Stomach (tissue), 4 donors: Measurements from ENCODE around the gene RFPL2.

Experiments
- CTCF ChIP-seq, 7 experiments: fragments of 450-650 bp in 4 of 7; fragments of 200-600 bp in 3 of 7; sonication (generic) in 3 of 7; IDR thresholded peaks; one replicate each; pipeline ENCODE4 v1.5.1; 2016 to 2019; ENCODE audit warnings: antibody characterized with exemption in 7 of 7, control low read depth in 2 of 7, mild to moderate bottlenecking in 1 of 7
- POLR2A ChIP-seq, 4 donors: fragments of 450-650 bp; IDR thresholded peaks; one replicate each; pipeline ENCODE4 v1.6.1; 2016; ENCODE audit warnings: antibody characterized with exemption in 4 of 4, control low read depth in 2 of 4, mild to moderate bottlenecking in 1 of 4, moderate library complexity in 1 of 4

- TF ChIP-seq CTCF (IDR thresholded peaks at IDR 0.05) (no peak), POLR2A (IDR thresholded peaks at IDR 0.05) (no peak)
Measured at GRCh38 chr22:32165681-32166080, 39.2 kb downstream of the RFPL2 start.
